Loucy (cell line): ENCODE measurements around the gene MPZL1.

Experiments
- H2AFZ ChIP-seq: fragments of 200-600 bp; sonication (generic); 2 replicates; pipeline ENCODE4 v1.6.0; 2016; ENCODE audit warnings: antibody characterized with exemption, mild to moderate bottlenecking, low read length, moderate library complexity
- H3F3A ChIP-seq: fragments of 200-600 bp; 2 replicates; pipeline ENCODE4 v1.6.0; 2016; ENCODE audit warnings: antibody characterized with exemption, low read depth, mild to moderate bottlenecking
- H3K27me3 ChIP-seq: fragments of 200-600 bp; sonication (generic); 2 replicates; pipeline ENCODE4 v1.6.1; 2014; ENCODE audit warnings: low read length, mild to moderate bottlenecking; ENCODE audit not compliant: insufficient read depth, poor library complexity, severe bottlenecking
- H3K36me3 ChIP-seq: fragments of 200-600 bp; sonication (generic); 2 replicates; pipeline ENCODE4 v1.6.1; 2016; ENCODE audit warnings: low read length; ENCODE audit not compliant: insufficient read depth
- H3K4me1 ChIP-seq: fragments of 200-600 bp; sonication (generic); 2 replicates; pipeline ENCODE4 v1.5.1; 2014; ENCODE audit warnings: low read length, mild to moderate bottlenecking; ENCODE audit not compliant: insufficient read depth, poor library complexity, severe bottlenecking
- H3K4me2 ChIP-seq: fragments of 200-600 bp; sonication (generic); 2 replicates; pipeline ENCODE4 v1.6.0; 2014; ENCODE audit warnings: antibody characterized with exemption, low read length, low read depth, mild to moderate bottlenecking; ENCODE audit not compliant: poor library complexity, severe bottlenecking
- H3K4me3 ChIP-seq: fragments of 200-600 bp; sonication (generic); 2 replicates; pipeline ENCODE4 v1.5.1; 2014; ENCODE audit warnings: low read length, mild to moderate bottlenecking, mixed read lengths; ENCODE audit not compliant: poor library complexity, severe bottlenecking
- H3K79me2 ChIP-seq: fragments of 200-600 bp; sonication (generic); 2 replicates; pipeline ENCODE4 v1.6.1; 2014; ENCODE audit warnings: low read length; ENCODE audit not compliant: insufficient read depth
- H3K9ac ChIP-seq: fragments of 200-600 bp; sonication (generic); 2 replicates; pipeline ENCODE4 v1.6.0; 2014; ENCODE audit warnings: mild to moderate bottlenecking, low read depth, low read length, moderate library complexity; ENCODE audit not compliant: poor library complexity, severe bottlenecking
- H3K9me2 ChIP-seq: fragments of 200-600 bp; sonication (generic); replicated peaks from 2 replicates; pipeline ENCODE4 v1.6.1; 2016; ENCODE audit warnings: low read depth, low read length, mixed read lengths
- H3K9me3 ChIP-seq: fragments of 200-600 bp; sonication (generic); 2 replicates; pipeline ENCODE4 v1.6.1; 2014; ENCODE audit warnings: mild to moderate bottlenecking, antibody characterized with exemption, low read length, low read depth; ENCODE audit not compliant: insufficient read depth
- H4K20me1 ChIP-seq: fragments of 200-600 bp; sonication (generic); 2 replicates; pipeline ENCODE4 v1.6.0; 2014; ENCODE audit warnings: antibody characterized with exemption, low read length, mild to moderate bottlenecking; ENCODE audit not compliant: insufficient read depth, poor library complexity, severe bottlenecking
- EZH2phosphoT487 ChIP-seq: fragments of 200-600 bp; IDR thresholded peaks from 2 replicates; pipeline ENCODE4 v1.6.1; 2018; ENCODE audit warnings: antibody characterized with exemption, mild to moderate bottlenecking, moderate library complexity, borderline replicate concordance
- TF ChIP-seq, protein P1 (sequence below): fragments of 200-600 bp; sonication (generic); conservative IDR thresholded peaks from 2 replicates; pipeline ENCODE4 v1.5.1; 2014; ENCODE audit warnings: mild to moderate bottlenecking, antibody characterized with exemption, low read length

The MPZL1 gene

GRCh38 chr1:167679714-167680113, 42.1 kb upstream of the MPZL1 start:
- Histone ChIP-seq H2AFZ (no peak overlapping the region), H3K9me3 (no peaks in the 10 kb centered on the region), H3K36me3 (peaks cover 8% of the 10 kb centered on the region; the same call in 1 of the 2 replicates), H3K9ac (no peak overlapping the region), H3F3A (no peaks in the 10 kb centered on the region), H3K4me3 (no peak overlapping the region), H4K20me1 (no peaks in the 10 kb centered on the region), H3K4me2 (no peak overlapping the region), H3K27me3 (no peaks in the 10 kb centered on the region), H3K4me1 (peaks cover 22% of the 10 kb centered on the region), H3K9me2 (no peaks in the 10 kb centered on the region), H3K79me2 (no peaks in the 10 kb centered on the region)
- TF ChIP-seq, protein P1, sequence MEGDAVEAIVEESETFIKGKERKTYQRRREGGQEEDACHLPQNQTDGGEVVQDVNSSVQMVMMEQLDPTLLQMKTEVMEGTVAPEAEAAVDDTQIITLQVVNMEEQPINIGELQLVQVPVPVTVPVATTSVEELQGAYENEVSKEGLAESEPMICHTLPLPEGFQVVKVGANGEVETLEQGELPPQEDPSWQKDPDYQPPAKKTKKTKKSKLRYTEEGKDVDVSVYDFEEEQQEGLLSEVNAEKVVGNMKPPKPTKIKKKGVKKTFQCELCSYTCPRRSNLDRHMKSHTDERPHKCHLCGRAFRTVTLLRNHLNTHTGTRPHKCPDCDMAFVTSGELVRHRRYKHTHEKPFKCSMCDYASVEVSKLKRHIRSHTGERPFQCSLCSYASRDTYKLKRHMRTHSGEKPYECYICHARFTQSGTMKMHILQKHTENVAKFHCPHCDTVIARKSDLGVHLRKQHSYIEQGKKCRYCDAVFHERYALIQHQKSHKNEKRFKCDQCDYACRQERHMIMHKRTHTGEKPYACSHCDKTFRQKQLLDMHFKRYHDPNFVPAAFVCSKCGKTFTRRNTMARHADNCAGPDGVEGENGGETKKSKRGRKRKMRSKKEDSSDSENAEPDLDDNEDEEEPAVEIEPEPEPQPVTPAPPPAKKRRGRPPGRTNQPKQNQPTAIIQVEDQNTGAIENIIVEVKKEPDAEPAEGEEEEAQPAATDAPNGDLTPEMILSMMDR, result no peak
- TF ChIP-seq EZH2phosphoT487, result no peak

- Histone ChIP-seq H3K79me2 (no peaks in the 10 kb centered on the region), H3K36me3 (peaks cover 14% of the 10 kb centered on the region; the same call in 1 of the 2 replicates), H3F3A (no peaks in the 10 kb centered on the region), H3K4me1 (peaks cover 19% of the 10 kb centered on the region), H3K4me2 (no peak overlapping the region), H3K9me3 (no peaks in the 10 kb centered on the region), H3K4me3 (no peak overlapping the region), H3K9me2 (no peaks in the 10 kb centered on the region), H2AFZ (no peak overlapping the region), H3K27me3 (no peaks in the 10 kb centered on the region), H3K9ac (no peak overlapping the region), H4K20me1 (no peaks in the 10 kb centered on the region)
- TF ChIP-seq EZH2phosphoT487, result no peak
- TF ChIP-seq, protein P1, result no peak
Measured at GRCh38 chr1:167681024-167681423, 40.8 kb upstream of the MPZL1 start.

- no peak overlapping the region for H3K4me2 ChIP-seq
- H3F3A ChIP-seq, result no peaks in the 10 kb centered on the region
- H3K4me1 ChIP-seq, result peaks cover 17% of the 10 kb centered on the region
- H3K27me3 ChIP-seq, result no peaks in the 10 kb centered on the region
- H3K9me2 ChIP-seq, result no peaks in the 10 kb centered on the region
- peaks cover 16% of the 10 kb centered on the region; the same call in 1 of the 2 replicates for H3K36me3 ChIP-seq
- H4K20me1 ChIP-seq, result no peaks in the 10 kb centered on the region
- no peak overlapping the region for H3K9ac ChIP-seq
- no peak overlapping the region for H3K4me3 ChIP-seq
- no peaks in the 10 kb centered on the region for H3K9me3 ChIP-seq
- H3K79me2 ChIP-seq, result no peaks in the 10 kb centered on the region
- H2AFZ ChIP-seq, result no peak overlapping the region
- TF ChIP-seq, protein P1, result no peak
- no peak for TF ChIP-seq EZH2phosphoT487
Measured at GRCh38 chr1:167681451-167682098, 40.2 kb upstream of the MPZL1 start.
